Trophoblast cell (in vitro differentiated cells and primary cell): Measurements from ENCODE around the gene GLUD2.

Source experiments
- DNase-seq, 2 donors: peaks; one replicate each; pipeline ENCODE4 v3.0.0-alpha.2; 2016
- H2AFZ ChIP-seq: 2 replicates; pipeline ENCODE4 v1.6.1; 2013; ENCODE audit warnings: low read length, moderate library complexity, mild to moderate bottlenecking; ENCODE audit not compliant: insufficient read depth, poor library complexity
- H2AK5ac ChIP-seq: 2 replicates; pipeline ENCODE4 v1.6.1; 2013; ENCODE audit warnings: mild to moderate bottlenecking, low read length
- H2BK120ac ChIP-seq: 2 replicates; pipeline ENCODE4 v1.6.1; 2013; ENCODE audit warnings: low read length, mild to moderate bottlenecking, moderate library complexity; ENCODE audit not compliant: insufficient read depth, poor library complexity
- H2BK12ac ChIP-seq: 2 replicates; pipeline ENCODE4 v1.6.1; 2013; ENCODE audit warnings: mild to moderate bottlenecking, low read length, moderate library complexity
- H2BK5ac ChIP-seq: 2 replicates; pipeline ENCODE4 v1.6.1; 2013; ENCODE audit warnings: low read length, low read depth, moderate library complexity, mild to moderate bottlenecking; ENCODE audit not compliant: poor library complexity
- H3K14ac ChIP-seq: 2 replicates; pipeline ENCODE4 v1.6.1; 2013; ENCODE audit warnings: mild to moderate bottlenecking, low read length
- H3K18ac ChIP-seq: 2 replicates; pipeline ENCODE4 v1.6.1; 2013; ENCODE audit warnings: mild to moderate bottlenecking, low read length
- H3K23ac ChIP-seq: 2 replicates; pipeline ENCODE4 v1.6.1; 2013; ENCODE audit warnings: low read length
- H3K27ac ChIP-seq: 2 replicates; pipeline ENCODE4 v1.5.1; 2013; ENCODE audit warnings: low read depth, mild to moderate bottlenecking, inconsistent platforms, low read length, moderate library complexity
- H3K27me3 ChIP-seq: 2 replicates; pipeline ENCODE4 v1.6.1; 2013; ENCODE audit warnings: inconsistent platforms, mild to moderate bottlenecking, low read length, moderate library complexity; ENCODE audit not compliant: insufficient read depth
- H3K36me3 ChIP-seq, 2 experiments: 1 replicate in 1 of 2; 2 replicates in 1 of 2; pipeline ENCODE4 v1.6.1; 2013; ENCODE audit warnings: low read length in 2 of 2, mild to moderate bottlenecking in 2 of 2, moderate library complexity in 1 of 2; ENCODE audit not compliant: insufficient read depth in 2 of 2, control insufficient read depth in 1 of 2
- H3K4ac ChIP-seq: 2 replicates; pipeline ENCODE4 v1.6.1; 2013; ENCODE audit warnings: low read depth, mild to moderate bottlenecking, low read length, moderate library complexity
- H3K4me1 ChIP-seq, 2 experiments: 1 replicate in 1 of 2; 2 replicates in 1 of 2; pipeline ENCODE4 v1.6.1; 2013; ENCODE audit warnings: low read length in 2 of 2, mild to moderate bottlenecking in 2 of 2, moderate library complexity in 1 of 2; ENCODE audit not compliant: insufficient read depth in 2 of 2, control insufficient read depth in 1 of 2
- H3K4me2 ChIP-seq: 2 replicates; pipeline ENCODE4 v1.6.1; 2013; ENCODE audit warnings: inconsistent platforms, mild to moderate bottlenecking, low read length, moderate library complexity
- H3K4me3 ChIP-seq: 2 replicates; pipeline ENCODE4 v1.5.1; 2013; ENCODE audit warnings: mild to moderate bottlenecking, low read depth, low read length, inconsistent platforms
- H3K79me1 ChIP-seq: one replicate; pipeline ENCODE4 v1.6.1; 2013; ENCODE audit warnings: low read length
- H3K79me2 ChIP-seq: 2 replicates; pipeline ENCODE4 v1.6.1; 2013; ENCODE audit warnings: low read length, mild to moderate bottlenecking; ENCODE audit not compliant: control insufficient read depth, insufficient read depth, poor library complexity
- H3K9ac ChIP-seq: 2 replicates; pipeline ENCODE4 v1.6.1; 2013; ENCODE audit warnings: mild to moderate bottlenecking, low read length
- H3K9me3 ChIP-seq: 2 replicates; pipeline ENCODE4 v1.6.1; 2013; ENCODE audit warnings: low read depth, mild to moderate bottlenecking, control low read depth, inconsistent platforms, low read length; ENCODE audit not compliant: insufficient read depth
- H4K12ac ChIP-seq: 2 replicates; pipeline ENCODE4 v1.6.1; 2013; ENCODE audit warnings: low read depth, mild to moderate bottlenecking, low read length, moderate library complexity
- H4K8ac ChIP-seq: 2 replicates; pipeline ENCODE4 v1.6.1; 2013; ENCODE audit warnings: low read depth, mild to moderate bottlenecking, low read length, moderate library complexity
- H4K91ac ChIP-seq: one replicate; pipeline ENCODE4 v1.6.1; 2013; ENCODE audit warnings: low read depth, mild to moderate bottlenecking, low read length, moderate library complexity
- whole genome bisulfite sequencing: extraction: QIAGEN DNeasy Blood & Tissue Kit; methylation state at CpG from one replicate; pipeline ENCODE4 v1.1.7; 2013; ENCODE audit warnings: missing lambda C conversion rate; ENCODE audit not compliant: insufficient read length, insufficient coverage; ENCODE audit errors: extremely low coverage; 5-methylcytosine and 5-hydroxymethylcytosine counted together

Gene GLUD2

DNA sequence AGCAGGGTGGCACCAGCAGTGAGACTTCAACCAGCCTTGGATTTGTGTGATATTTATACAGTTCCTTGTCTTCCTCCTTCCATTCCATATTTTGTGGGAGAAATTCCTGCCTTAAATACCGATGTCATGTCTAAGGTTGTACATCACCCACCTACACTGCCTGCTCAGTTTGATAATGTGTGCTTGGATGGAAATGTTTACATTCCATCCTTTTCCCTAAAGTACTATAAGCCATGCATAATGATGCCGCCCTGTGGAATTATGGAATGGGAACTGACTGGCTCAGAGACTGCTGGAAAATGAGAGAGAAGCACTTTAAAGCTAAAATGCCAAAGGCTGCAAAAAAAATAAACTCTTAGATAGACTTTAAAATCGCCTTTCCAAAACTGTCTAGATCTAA is 11.3 kb upstream of the GLUD2 start:
- H2AFZ ChIP-seq = no peak overlapping the region
- no peak overlapping the region for H2BK12ac ChIP-seq
- no peak overlapping the region for H2AK5ac ChIP-seq
- H3K79me2 ChIP-seq = no peaks in the 10 kb centered on the region
- no peak overlapping the region for H3K23ac ChIP-seq
- H4K8ac ChIP-seq = no peak overlapping the region
- H3K9ac ChIP-seq = no peak overlapping the region
- H3K36me3 ChIP-seq = no peaks in the 10 kb centered on the region
- no CpG with 5 or more reads among the region's 3 CpGs for WGBS
- H4K12ac ChIP-seq = no peak overlapping the region
- H3K14ac ChIP-seq = no peak overlapping the region
- H2BK5ac ChIP-seq = no peak overlapping the region
- no peak overlapping the region for H3K4me3 ChIP-seq
- no peak for DNase-seq
- no peak overlapping the region for H2BK120ac ChIP-seq
- H3K79me1 ChIP-seq = no peaks in the 10 kb centered on the region
- H3K4me2 ChIP-seq = no peak overlapping the region
- no peak overlapping the region for H3K27ac ChIP-seq
- H3K9me3 ChIP-seq = no peaks in the 10 kb centered on the region
- H4K91ac ChIP-seq = no peak overlapping the region
- no peaks in the 10 kb centered on the region for H3K27me3 ChIP-seq
- H3K18ac ChIP-seq = no peak overlapping the region
- H3K4ac ChIP-seq = no peak overlapping the region
- no peaks in the 10 kb centered on the region for H3K4me1 ChIP-seq

DNA sequence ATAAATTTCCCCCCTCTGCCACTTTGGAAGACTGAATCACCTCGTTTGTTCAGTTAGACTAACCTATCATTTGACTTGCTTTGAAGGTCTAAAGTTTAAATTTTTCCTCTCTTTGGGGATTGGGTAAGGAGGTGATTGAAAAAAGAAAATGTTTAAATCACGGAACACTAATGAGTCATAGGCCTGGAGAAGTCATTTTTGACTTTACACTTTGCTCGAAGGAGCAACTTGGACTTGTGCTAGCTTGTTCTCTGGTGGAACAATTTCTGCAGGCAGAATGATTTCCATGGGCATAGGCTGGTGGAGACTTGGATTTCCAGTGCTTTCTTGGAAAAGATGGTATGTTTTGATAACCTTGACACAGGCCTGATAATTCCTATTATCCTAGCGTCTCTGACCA is 10.5 kb upstream of the GLUD2 start:
- Histone ChIP-seq H2BK12ac (no peak overlapping the region), H3K4ac (no peak overlapping the region), H4K8ac (no peak overlapping the region), H3K4me2 (no peak overlapping the region), H3K4me1 (no peaks in the 10 kb centered on the region), H3K9ac (no peak overlapping the region), H4K91ac (no peak overlapping the region), H3K18ac (no peak overlapping the region), H3K27me3 (no peaks in the 10 kb centered on the region), H3K79me2 (no peaks in the 10 kb centered on the region), H2AK5ac (no peak overlapping the region), H2BK120ac (no peak overlapping the region), H3K14ac (no peak overlapping the region), H2BK5ac (no peak overlapping the region), H2AFZ (no peak overlapping the region), H3K4me3 (no peak overlapping the region), H4K12ac (no peak overlapping the region), H3K79me1 (no peaks in the 10 kb centered on the region), H3K36me3 (no peaks in the 10 kb centered on the region), H3K23ac (no peak overlapping the region), H3K27ac (no peak overlapping the region), H3K9me3 (no peaks in the 10 kb centered on the region)
- DNase-seq = no peak
- WGBS = no CpG with 5 or more reads among the region's 4 CpGs

DNA sequence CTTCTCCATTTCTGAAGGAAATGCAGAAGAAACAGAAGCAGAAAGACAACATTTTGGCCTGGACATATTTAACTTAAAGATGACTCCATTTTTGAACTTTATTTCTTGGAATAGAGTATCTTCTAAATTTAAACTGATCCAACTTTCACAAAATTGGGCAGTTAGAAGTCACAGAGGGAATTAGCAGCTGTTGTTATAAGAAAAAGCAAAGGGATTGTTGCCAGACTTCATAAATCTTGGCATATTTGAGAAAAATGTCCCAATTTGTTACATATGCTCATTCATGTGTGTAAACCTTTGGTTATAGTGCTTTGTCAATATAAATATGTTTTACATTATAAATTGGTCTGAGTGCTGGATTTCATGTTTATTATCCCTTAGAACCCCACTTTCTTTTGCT is 3.4 kb downstream of the GLUD2 start:
- Histone ChIP-seq H3K79me1 (peaks cover 1% of the 10 kb centered on the region), H3K4me2 (no peak overlapping the region), H4K91ac (no peak overlapping the region), H2AK5ac (no peak overlapping the region), H3K23ac (no peak overlapping the region), H3K36me3 (no peaks in the 10 kb centered on the region), H3K4me3 (no peak overlapping the region), H3K79me2 (peaks cover 2% of the 10 kb centered on the region), H4K8ac (no peak overlapping the region), H2BK12ac (no peak overlapping the region), H4K12ac (no peak overlapping the region), H2AFZ (no peak overlapping the region), H3K14ac (no peak overlapping the region), H3K18ac (no peak overlapping the region), H2BK5ac (no peak overlapping the region), H3K27me3 (no peaks in the 10 kb centered on the region), H3K4ac (no peak overlapping the region), H3K4me1 (no peaks in the 10 kb centered on the region), H3K9me3 (no peaks in the 10 kb centered on the region), H3K9ac (no peak overlapping the region), H3K27ac (no peak overlapping the region), H2BK120ac (no peak overlapping the region)
- DNase-seq = no peak

DNA sequence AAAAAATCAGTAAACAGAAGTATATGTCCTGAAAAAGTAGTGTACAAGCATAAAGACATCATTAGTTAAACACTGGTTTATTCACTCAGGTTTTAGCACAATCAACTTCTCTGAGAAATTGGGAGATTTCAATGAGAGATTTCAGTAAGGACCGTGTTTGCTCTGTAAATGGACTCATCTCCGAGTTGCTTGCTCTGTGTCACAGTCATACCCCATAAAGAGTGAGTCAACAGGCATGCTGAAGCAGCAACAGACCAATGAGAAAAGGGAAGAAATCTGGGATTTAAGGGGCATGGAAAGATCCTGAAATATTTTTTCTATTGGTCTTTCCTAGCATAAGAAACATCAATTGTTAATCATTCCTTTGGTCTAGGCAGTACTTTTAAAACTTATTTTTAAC is 4.7 kb downstream of the GLUD2 start:
- no CpG with 5 or more reads among the region's 2 CpGs for WGBS
- no peak overlapping the region for H4K12ac ChIP-seq

More for the DNA sequence above, 4.7 kb downstream of the GLUD2 start:
- H3K23ac ChIP-seq = no peak overlapping the region
- H3K14ac ChIP-seq = no peak overlapping the region
- H2AFZ ChIP-seq = no peak overlapping the region
- no peaks in the 10 kb centered on the region for H3K9me3 ChIP-seq
- H3K9ac ChIP-seq = no peak overlapping the region
- H2BK5ac ChIP-seq = no peak overlapping the region
- no peak overlapping the region for H3K4me2 ChIP-seq
- H2BK120ac ChIP-seq = no peak overlapping the region
- H3K27me3 ChIP-seq = no peaks in the 10 kb centered on the region
- H2BK12ac ChIP-seq = no peak overlapping the region
- H3K4ac ChIP-seq = no peak overlapping the region
- H3K36me3 ChIP-seq = no peaks in the 10 kb centered on the region
- H3K18ac ChIP-seq = no peak overlapping the region
- H3K79me2 ChIP-seq = peaks cover 2% of the 10 kb centered on the region
- H3K27ac ChIP-seq = no peak overlapping the region
- no peak for DNase-seq
- peaks cover 1% of the 10 kb centered on the region for H3K79me1 ChIP-seq
- H3K4me1 ChIP-seq = no peaks in the 10 kb centered on the region
- no peak overlapping the region for H3K4me3 ChIP-seq
- H2AK5ac ChIP-seq = no peak overlapping the region
- H4K91ac ChIP-seq = no peak overlapping the region
- no peak overlapping the region for H4K8ac ChIP-seq
